Measurements from ENCODE around the gene STOML1. TPM values are rescaled to one million over a fixed set of nuclear protein-coding genes. Genes with fewer than 3 reads are reported as not detected.
"Not testable (repeated sequence)": the region's sequence is repeated elsewhere in the genome, so short reads cannot be mapped to it uniquely, and the experiment has no call there.

Gene STOML1
- total RNA-seq, 2 experiments from 2014 or later, result 4.6 to 5.3 TPM

- H3K27me3 Mint-ChIP-seq, result no peaks in the 10 kb centered on the region
- H3K36me3 Mint-ChIP-seq (ENCODE audit: low read depth), result no peaks in the 10 kb centered on the region
- ATAC-seq (ENCODE audit: poor library complexity), result no peak
- POLR2A ChIA-PET, result interaction anchor here (0.6 to 1.3 kb wide), 2 partner anchors 12 to 102 kb away, joined by 3 to 5 read pairs; no protein-coding TSS in a partner anchor
- intact Hi-C loops (cut with DNase I, micrococcal nuclease), result no loop called here
- no peak overlapping the region for H3K4me3 Mint-ChIP-seq
- no peak overlapping the region for H3K27ac Mint-ChIP-seq
- H3K9me3 Mint-ChIP-seq, result no peaks in the 10 kb centered on the region
- TF ChIP-seq, protein P1, sequence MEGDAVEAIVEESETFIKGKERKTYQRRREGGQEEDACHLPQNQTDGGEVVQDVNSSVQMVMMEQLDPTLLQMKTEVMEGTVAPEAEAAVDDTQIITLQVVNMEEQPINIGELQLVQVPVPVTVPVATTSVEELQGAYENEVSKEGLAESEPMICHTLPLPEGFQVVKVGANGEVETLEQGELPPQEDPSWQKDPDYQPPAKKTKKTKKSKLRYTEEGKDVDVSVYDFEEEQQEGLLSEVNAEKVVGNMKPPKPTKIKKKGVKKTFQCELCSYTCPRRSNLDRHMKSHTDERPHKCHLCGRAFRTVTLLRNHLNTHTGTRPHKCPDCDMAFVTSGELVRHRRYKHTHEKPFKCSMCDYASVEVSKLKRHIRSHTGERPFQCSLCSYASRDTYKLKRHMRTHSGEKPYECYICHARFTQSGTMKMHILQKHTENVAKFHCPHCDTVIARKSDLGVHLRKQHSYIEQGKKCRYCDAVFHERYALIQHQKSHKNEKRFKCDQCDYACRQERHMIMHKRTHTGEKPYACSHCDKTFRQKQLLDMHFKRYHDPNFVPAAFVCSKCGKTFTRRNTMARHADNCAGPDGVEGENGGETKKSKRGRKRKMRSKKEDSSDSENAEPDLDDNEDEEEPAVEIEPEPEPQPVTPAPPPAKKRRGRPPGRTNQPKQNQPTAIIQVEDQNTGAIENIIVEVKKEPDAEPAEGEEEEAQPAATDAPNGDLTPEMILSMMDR (IDR thresholded peaks at IDR 0.05), result no peak
- no peak overlapping the region for H3K4me3 ChIP-seq (ENCODE audit: low read length)
- peaks cover 31% of the 10 kb centered on the region for H3K4me1 ChIP-seq (ENCODE audit: insufficient read depth, low read length)
- H3K27ac ChIP-seq (ENCODE audit: low read depth in 1 of 2, low read length in 2 of 2), result no peak overlapping the region
- DNase-seq, result no peak
- CTCF ChIA-PET, result interaction anchor here (1.1 to 2.5 kb wide), 3 partner anchors 10 to 19 kb away, joined by 3 to 6 read pairs (median 3); no protein-coding TSS in a partner anchor
- peaks cover 23% of the 10 kb centered on the region for H3K4me1 Mint-ChIP-seq (ENCODE audit: low read depth)
- no peaks in the 10 kb centered on the region for H3K36me3 ChIP-seq (ENCODE audit: insufficient read depth, low read length)
- H3K9me3 ChIP-seq (ENCODE audit: control insufficient read depth in 1 of 2, insufficient read depth in 1 of 2, low read length in 2 of 2), result no peaks in the 10 kb centered on the region
- H3K27me3 ChIP-seq (ENCODE audit: control insufficient read depth in 1 of 2, insufficient read depth in 2 of 2, low read length in 2 of 2), result no peaks in the 10 kb centered on the region
These were observed 51.1 kb downstream of the STOML1 start for GRCh38 chr15:73941044-73941443.

DNA sequence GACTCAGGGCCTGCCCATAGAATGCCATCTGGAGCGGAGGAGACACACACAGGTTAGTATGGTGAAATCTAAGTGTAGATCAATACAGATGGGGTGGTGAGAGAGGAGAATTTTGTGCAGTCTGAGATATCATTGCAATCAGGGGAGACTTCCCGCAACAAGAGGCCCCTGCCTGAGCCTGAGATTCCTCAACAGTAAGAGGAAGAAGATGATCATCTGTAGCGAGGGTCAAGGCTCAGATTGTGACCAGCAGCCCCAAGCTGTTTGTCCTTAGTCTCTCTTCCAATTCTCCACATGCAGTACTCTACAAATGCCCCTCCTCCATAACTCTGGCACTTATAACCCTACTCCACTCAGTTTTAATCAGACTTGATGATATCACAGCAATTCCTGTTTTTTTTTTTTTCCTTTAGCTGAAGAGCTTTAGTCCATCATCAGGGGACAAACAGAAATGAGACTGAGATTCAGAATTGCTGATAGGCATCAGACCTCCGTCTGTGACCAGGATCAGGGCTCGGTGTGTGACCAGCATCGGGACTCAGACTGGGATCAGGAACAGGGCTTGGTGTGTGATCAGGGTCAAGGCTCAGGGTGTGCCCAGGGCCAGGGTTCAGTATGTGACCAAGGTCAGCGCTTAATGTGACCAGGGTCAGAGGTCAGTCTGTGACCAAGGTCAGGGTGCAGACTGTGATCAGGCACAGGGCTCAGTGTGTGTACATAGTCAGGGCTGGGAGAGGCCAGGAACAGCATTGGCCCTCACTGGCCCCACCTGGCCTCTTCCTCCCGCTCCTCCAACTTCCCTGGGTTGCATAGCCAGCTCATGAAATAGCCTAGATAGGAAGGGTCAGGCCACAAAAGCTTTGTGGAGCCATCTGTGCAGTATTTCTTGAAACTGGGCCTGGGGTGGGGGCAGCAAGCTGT, 51.8 kb downstream of the STOML1 start:
- DNase-seq, result no peak
- POLR2A ChIA-PET, result interaction anchor here (0.6 to 1.3 kb wide), 3 partner anchors 11 to 103 kb away, joined by 3 to 5 read pairs (median 3); no protein-coding TSS in a partner anchor

GRCh38 chr15:73939138-73939537, 53.0 kb downstream of the STOML1 start:
- ChIA-PET CTCF (interaction anchor here (0.8 to 2.5 kb wide), 3 partner anchors 11 to 15 kb away, joined by 3 to 6 read pairs (median 6); no protein-coding TSS in a partner anchor), POLR2A (interaction anchor here (0.7 to 1.1 kb wide), 2 partner anchors 10 to 11 kb away, joined by 3 to 4 read pairs; no protein-coding TSS in a partner anchor)
- H3K4me3 ChIP-seq (ENCODE audit: low read length), result no peak overlapping the region
- Mint-ChIP-seq H3K9me3 (no peaks in the 10 kb centered on the region), H3K4me1 (ENCODE audit: low read depth) (peaks cover 23% of the 10 kb centered on the region), H3K4me3 (no peak overlapping the region), H3K27ac (no peak overlapping the region), H3K36me3 (ENCODE audit: low read depth) (no peaks in the 10 kb centered on the region), H3K27me3 (no peaks in the 10 kb centered on the region)
- no peaks in the 10 kb centered on the region for H3K27me3 ChIP-seq (ENCODE audit: control insufficient read depth in 1 of 2, insufficient read depth in 2 of 2, low read length in 2 of 2)
- H3K9me3 ChIP-seq (ENCODE audit: control insufficient read depth in 1 of 2, insufficient read depth in 1 of 2, low read length in 2 of 2), result no peaks in the 10 kb centered on the region
- peaks cover 45% of the 10 kb centered on the region for H3K4me1 ChIP-seq (ENCODE audit: insufficient read depth, low read length)
- DNase-seq (no peak), ATAC-seq (ENCODE audit: poor library complexity) (no peak)
- intact Hi-C loops (cut with DNase I, micrococcal nuclease), result no loop called here
- no peaks in the 10 kb centered on the region for H3K36me3 ChIP-seq (ENCODE audit: insufficient read depth, low read length)
- TF ChIP-seq, protein P1 (IDR thresholded peaks at IDR 0.05), result no peak
- no peak overlapping the region for H3K27ac ChIP-seq (ENCODE audit: low read depth in 1 of 2, low read length in 2 of 2)

More for the DNA sequence above, 51.8 kb downstream of the STOML1 start:
- Mint-ChIP-seq H3K4me1 (ENCODE audit: low read depth) (peaks cover 23% of the 10 kb centered on the region), H3K27me3 (no peaks in the 10 kb centered on the region), H3K27ac (peak overlapping the region; percentile 46), H3K36me3 (ENCODE audit: low read depth) (no peaks in the 10 kb centered on the region), H3K9me3 (no peaks in the 10 kb centered on the region), H3K4me3 (no peak overlapping the region)
- no peak overlapping the region for H3K4me3 ChIP-seq (ENCODE audit: low read length)
- H3K36me3 ChIP-seq (ENCODE audit: insufficient read depth, low read length), result no peaks in the 10 kb centered on the region
- H3K27ac ChIP-seq (ENCODE audit: low read depth in 1 of 2, low read length in 2 of 2), result no peak overlapping the region
- CTCF ChIA-PET, result interaction anchor here (0.8 to 2.5 kb wide), 4 partner anchors 11 to 19 kb away, joined by 3 to 6 read pairs (median 4); no protein-coding TSS in a partner anchor
- H3K27me3 ChIP-seq (ENCODE audit: control insufficient read depth in 1 of 2, insufficient read depth in 2 of 2, low read length in 2 of 2), result no peaks in the 10 kb centered on the region
- peaks cover 37% of the 10 kb centered on the region for H3K4me1 ChIP-seq (ENCODE audit: insufficient read depth, low read length)
- ATAC-seq (ENCODE audit: poor library complexity), result no peak
- intact Hi-C loops (cut with DNase I, micrococcal nuclease), result no loop called here
- no peaks in the 10 kb centered on the region for H3K9me3 ChIP-seq (ENCODE audit: control insufficient read depth in 1 of 2, insufficient read depth in 1 of 2, low read length in 2 of 2)
- TF ChIP-seq, protein P1 (IDR thresholded peaks at IDR 0.05), result no peak

DNA sequence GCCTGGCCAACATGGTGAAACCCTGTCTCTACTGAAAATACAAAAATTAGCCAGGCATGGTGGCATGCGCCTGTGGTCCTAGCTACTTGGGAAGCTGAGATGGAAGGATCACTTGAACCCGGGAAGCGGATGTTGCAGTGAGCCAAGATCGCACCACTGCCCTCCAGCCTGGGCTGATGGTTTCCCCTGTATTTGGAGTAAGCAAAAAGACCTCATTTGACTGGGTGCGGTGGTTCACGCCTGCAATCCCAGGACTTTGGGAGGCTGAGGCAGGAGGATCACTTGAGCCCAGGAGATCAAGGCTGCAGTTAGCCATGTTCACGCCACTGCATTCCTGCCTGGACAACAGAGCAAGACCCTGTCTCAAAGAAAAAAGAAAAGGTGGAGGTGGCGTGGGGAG, 53.6 kb downstream of the STOML1 start:
- H3K4me3 ChIP-seq (ENCODE audit: low read length); DNase-seq; ATAC-seq (ENCODE audit: poor library complexity); POLR2A ChIA-PET; H3K4me3 Mint-ChIP-seq; H3K27ac Mint-ChIP-seq; H3K27ac ChIP-seq (ENCODE audit: low read depth in 1 of 2, low read length in 2 of 2); H3K9me3 Mint-ChIP-seq; H3K9me3 ChIP-seq (ENCODE audit: control insufficient read depth in 1 of 2, insufficient read depth in 1 of 2, low read length in 2 of 2); H3K27me3 Mint-ChIP-seq; intact Hi-C loops (cut with DNase I, micrococcal nuclease); H3K36me3 ChIP-seq (ENCODE audit: insufficient read depth, low read length); H3K36me3 Mint-ChIP-seq (ENCODE audit: low read depth); H3K27me3 ChIP-seq (ENCODE audit: control insufficient read depth in 1 of 2, insufficient read depth in 2 of 2, low read length in 2 of 2): not testable (repeated sequence)
- CTCF ChIA-PET, result interaction anchor here (2.5 kb wide), 1 partner anchor 13 kb away, joined by 6 read pairs; no protein-coding TSS in a partner anchor
- H3K4me1 ChIP-seq (ENCODE audit: insufficient read depth, low read length), result peaks cover 51% of the 10 kb centered on the region
- H3K4me1 Mint-ChIP-seq (ENCODE audit: low read depth), result peaks cover 23% of the 10 kb centered on the region

Measured in CD4-positive, alpha-beta T cell (primary cell).